Caco-2 (cell line): ENCODE data around the gene PRDX6. TPM values are rescaled to one million over a fixed set of nuclear protein-coding genes. Genes with fewer than 3 reads are reported as not detected.
A peak's percentile ranks its signal among the peaks of the same experiment; 100 is the strongest.

Experiments used
- BruUV-seq: library from RNA; stranded (reverse); fragments of 400-500 nt; replicated peaks from 2 replicates; lab custom pipeline; 2021; lab: Mats Ljungman, UMichigan
- CTCF ChIA-PET: fragments of 300-600 bp; sonication (Branson Sonifier 250); formaldehyde crosslinking; loops from one replicate; lab custom pipeline; 2022; ENCODE audit warnings: antibody characterized with exemption; lab: Charles Lee
- POLR2A ChIA-PET: fragments of 300-600 bp; sonication (Branson Sonifier 250); formaldehyde crosslinking; loops from one replicate; lab custom pipeline; 2022; ENCODE audit warnings: antibody characterized with exemption; lab: Charles Lee
- DNase-seq, 2 experiments: peaks; one replicate each; pipeline versions ENCODE4 v3.0.0 to v3.0.0-alpha.2; 2020 to 2022
- H3K27me3 ChIP-seq: replicated peaks from 2 replicates; pipeline ENCODE4 v1.6.0; 2011; ENCODE audit warnings: low read length; ENCODE audit not compliant: control insufficient read depth, insufficient read depth
- H3K36me3 ChIP-seq: 2 replicates; pipeline ENCODE4 v1.5.1; 2011; ENCODE audit warnings: low read length; ENCODE audit not compliant: control insufficient read depth, insufficient read depth
- H3K4me1 ChIP-seq: fragments of 250-450 bp; sonication (Bioruptor Pico); 2 replicates; pipeline ENCODE4 v1.5.1; 2020; ENCODE audit warnings: mild to moderate bottlenecking
- H3K4me3 ChIP-seq: 2 replicates; pipeline ENCODE4 v1.5.1; 2011; ENCODE audit warnings: low read depth, mild to moderate bottlenecking, control low read depth, low read length
- H3K9me3 ChIP-seq: fragments of 250-450 bp; sonication (Bioruptor Pico); 2 replicates; pipeline ENCODE4 v1.5.1; 2020; ENCODE audit warnings: mild to moderate bottlenecking, moderate library complexity
- H3K27ac Mint-ChIP-seq: one replicate; pipeline ENCODE4 v1.8.0; 2022; ENCODE audit warnings: mixed read lengths; ENCODE audit not compliant: unreplicated experiment
- H3K27me3 Mint-ChIP-seq: one replicate; pipeline ENCODE4 v1.8.0; 2022; ENCODE audit warnings: mixed read lengths; ENCODE audit not compliant: insufficient read depth, unreplicated experiment
- H3K36me3 Mint-ChIP-seq: one replicate; pipeline ENCODE4 v1.8.0; 2022; ENCODE audit warnings: mild to moderate bottlenecking, mixed read lengths; ENCODE audit not compliant: insufficient read depth, unreplicated experiment
- H3K4me1 Mint-ChIP-seq: one replicate; pipeline ENCODE4 v1.8.0; 2022; ENCODE audit warnings: low read depth, mixed read lengths; ENCODE audit not compliant: unreplicated experiment
- H3K4me3 Mint-ChIP-seq: one replicate; pipeline ENCODE4 v1.8.0; 2022; ENCODE audit warnings: mild to moderate bottlenecking, moderate library complexity, mixed read lengths; ENCODE audit not compliant: unreplicated experiment
- H3K9me3 Mint-ChIP-seq: one replicate; pipeline ENCODE4 v1.8.0; 2022; ENCODE audit warnings: mixed read lengths; ENCODE audit not compliant: unreplicated experiment
- CTCF ChIP-seq, 2 experiments: fragments of 200-600 bp in 1 of 2; IDR thresholded peaks; 1 replicate in 1 of 2; 2 replicates in 1 of 2; pipeline versions ENCODE4 v1.5.1 to v1.8.0; 2011 to 2022; ENCODE audit warnings: antibody characterized with exemption in 1 of 2, control low read depth in 1 of 2, inconsistent platforms in 1 of 2, low read depth in 1 of 2, low read length in 1 of 2, mild to moderate bottlenecking in 1 of 2, moderate library complexity in 1 of 2; ENCODE audit not compliant: insufficient read depth in 1 of 2, severe bottlenecking in 1 of 2, unreplicated experiment in 1 of 2
- intact Hi-C: fragments of 100-400 bp; cut with micrococcal nuclease; formaldehyde crosslinking; loops from one replicate; pipeline ENCODE4 v1.10.0; 2022; ENCODE audit not compliant: unreplicated experiment
- total RNA-seq: library from RNA; stranded (reverse); gene quantifications from 2 replicates; pipeline ENCODE4 v1.2.3, GENCODE V29; 2022

Gene PRDX6
- total RNA-seq, 1 experiment from 2014 or later, result 540 TPM

GRCh38 chr1:173432331-173432730, 44.8 kb upstream of the PRDX6 start:
- no peaks in the 10 kb centered on the region for H3K27me3 Mint-ChIP-seq

GRCh38 chr1:173433751-173434326, 43.3 kb upstream of the PRDX6 start:
- no peak overlapping the region for H3K27ac Mint-ChIP-seq
- H3K4me1 Mint-ChIP-seq, result no peaks in the 10 kb centered on the region
- intact Hi-C loops, result no loop called here
- Histone ChIP-seq H3K27me3 (no peaks in the 10 kb centered on the region), H3K9me3 (no peaks in the 10 kb centered on the region), H3K4me3 (no peak overlapping the region), H3K4me1 (peaks cover 26% of the 10 kb centered on the region; the same call in 1 of the 2 replicates), H3K36me3 (0 out of 2 replicates have a peak, but pooled peaks cover 2% of the 10 kb centered on the region)
- H3K4me3 Mint-ChIP-seq, result no peak overlapping the region
- CTCF ChIA-PET, result no interaction called here
- no peak for TF ChIP-seq CTCF (IDR thresholded peaks at IDR 0.05; ENCODE audit: insufficient read depth in 1 of 2, low read depth in 1 of 2, low read length in 1 of 2, severe bottlenecking in 1 of 2, unreplicated experiment in 1 of 2)
- H3K27me3 Mint-ChIP-seq, result no peaks in the 10 kb centered on the region
- POLR2A ChIA-PET, result no interaction called here
- DNase-seq, result no peak
- no peaks in the 10 kb centered on the region for H3K9me3 Mint-ChIP-seq
- peaks cover 6% of the 10 kb centered on the region for H3K36me3 Mint-ChIP-seq
- no TSS peak for BruUV-seq

More at GRCh38 chr1:173432331-173432730, 44.8 kb upstream of the PRDX6 start:
- no TSS peak for BruUV-seq
- DNase-seq, result no peak
- ChIA-PET POLR2A (no interaction called here), CTCF (no interaction called here)
- no peak overlapping the region for H3K4me3 ChIP-seq
- H3K9me3 ChIP-seq, result no peaks in the 10 kb centered on the region
- peaks cover 7% of the 10 kb centered on the region for H3K4me1 Mint-ChIP-seq
- intact Hi-C loops, result no loop called here
- peaks cover 26% of the 10 kb centered on the region; the same call in 1 of the 2 replicates for H3K4me1 ChIP-seq
- no peak overlapping the region for H3K27ac Mint-ChIP-seq
- peaks cover 6% of the 10 kb centered on the region for H3K36me3 Mint-ChIP-seq
- H3K9me3 Mint-ChIP-seq, result no peaks in the 10 kb centered on the region
- TF ChIP-seq CTCF (IDR thresholded peaks at IDR 0.05; ENCODE audit: insufficient read depth in 1 of 2, low read depth in 1 of 2, low read length in 1 of 2, severe bottlenecking in 1 of 2, unreplicated experiment in 1 of 2), result no peak
- H3K27me3 ChIP-seq, result no peaks in the 10 kb centered on the region
- H3K4me3 Mint-ChIP-seq, result no peak overlapping the region
- 0 out of 2 replicates have a peak, but pooled peaks cover 2% of the 10 kb centered on the region for H3K36me3 ChIP-seq

GRCh38 chr1:173436841-173437428, 40.2 kb upstream of the PRDX6 start:
- intact Hi-C loops, result no loop called here
- Mint-ChIP-seq H3K9me3 (no peaks in the 10 kb centered on the region), H3K36me3 (peaks cover 11% of the 10 kb centered on the region), H3K27ac (no peak overlapping the region), H3K27me3 (no peaks in the 10 kb centered on the region), H3K4me1 (no peaks in the 10 kb centered on the region), H3K4me3 (no peak overlapping the region)
- H3K36me3 ChIP-seq, result no peaks in the 10 kb centered on the region
- CTCF ChIA-PET, result no interaction called here
- H3K27me3 ChIP-seq, result no peaks in the 10 kb centered on the region
- no peaks in the 10 kb centered on the region for H3K9me3 ChIP-seq
- DNase-seq, result peak; percentile 55 to 69
- POLR2A ChIA-PET, result no interaction called here
- no peak for TF ChIP-seq CTCF (IDR thresholded peaks at IDR 0.05; ENCODE audit: insufficient read depth in 1 of 2, low read depth in 1 of 2, low read length in 1 of 2, severe bottlenecking in 1 of 2, unreplicated experiment in 1 of 2)
- no TSS peak for BruUV-seq
- no peak overlapping the region for H3K4me3 ChIP-seq
- peaks cover 7% of the 10 kb centered on the region; the same call in 1 of the 2 replicates for H3K4me1 ChIP-seq
